Measurements from ENCODE around the gene ZBTB38. TPM values are rescaled to one million over a fixed set of nuclear protein-coding genes. Genes with fewer than 3 reads are reported as not detected.

Gene ZBTB38
- total RNA-seq, 3 donors from 2014 or later (not counting 1 experiment from before 2014, with no cell fraction given) = 40.3 to 68.3 (median 56.7) TPM

GRCh38 chr3:141382571-141382970, 14.3 kb downstream of the ZBTB38 start:
- no peak overlapping the region for H3K4me3 ChIP-seq (ENCODE audit: low read length)
- H3K36me3 ChIP-seq (ENCODE audit: control insufficient read depth, insufficient read depth, low read length) = no peaks in the 10 kb centered on the region
- Mint-ChIP-seq H3K9me3 (no peaks in the 10 kb centered on the region), H3K36me3 (no peaks in the 10 kb centered on the region), H3K4me3 (no peak overlapping the region), H3K27me3 (ENCODE audit: low read depth in 2 of 2) (peaks cover 7 to 15% of the 10 kb centered on the region in 2 donors), H3K27ac (no peak overlapping the region), H3K4me1 (peaks cover 0 to 10% of the 10 kb centered on the region in 2 donors)
- DNase-seq = no peak
- no peaks in the 10 kb centered on the region for H3K9me3 ChIP-seq (ENCODE audit: control insufficient read depth, insufficient read depth, low read length)
- peaks cover 8% of the 10 kb centered on the region for H3K4me1 ChIP-seq (ENCODE audit: control insufficient read depth, insufficient read depth, low read length)
- no peak for TF ChIP-seq CTCF (IDR thresholded peaks at IDR 0.05)
- intact Hi-C loops (cut with micrococcal nuclease) = no loop called here
- 97% methylated on average over 2 of the region's 2 CpGs for WGBS (ENCODE audit: insufficient coverage)
- no peaks in the 10 kb centered on the region for H3K27me3 ChIP-seq (ENCODE audit: control insufficient read depth, insufficient read depth, low read length)
- H3K27ac ChIP-seq (ENCODE audit: low read length) = no peak overlapping the region
- ATAC-seq = no peak

GRCh38 chr3:141383555-141384129, 15.3 kb downstream of the ZBTB38 start:
- no peak for TF ChIP-seq CTCF (IDR thresholded peaks at IDR 0.05)
- Histone ChIP-seq H3K36me3 (ENCODE audit: control insufficient read depth, insufficient read depth, low read length) (no peaks in the 10 kb centered on the region), H3K27ac (ENCODE audit: low read length) (no peak overlapping the region), H3K4me1 (ENCODE audit: control insufficient read depth, insufficient read depth, low read length) (peaks cover 8% of the 10 kb centered on the region), H3K27me3 (ENCODE audit: control insufficient read depth, insufficient read depth, low read length) (no peaks in the 10 kb centered on the region), H3K9me3 (ENCODE audit: control insufficient read depth, insufficient read depth, low read length) (no peaks in the 10 kb centered on the region), H3K4me3 (ENCODE audit: low read length) (no peak overlapping the region)
- DNase-seq (no peak), ATAC-seq (no peak)
- no peaks in the 10 kb centered on the region for H3K9me3 Mint-ChIP-seq
- no peak overlapping the region for H3K27ac Mint-ChIP-seq
- peaks cover under 1 to 10% of the 10 kb centered on the region in 2 donors for H3K4me1 Mint-ChIP-seq
- intact Hi-C loops (cut with micrococcal nuclease) = no loop called here
- H3K4me3 Mint-ChIP-seq = no peak overlapping the region
- H3K27me3 Mint-ChIP-seq (ENCODE audit: low read depth in 2 of 2) = peaks cover 7 to 15% of the 10 kb centered on the region in 2 donors
- no peaks in the 10 kb centered on the region for H3K36me3 Mint-ChIP-seq
- 44% methylated on average over 14 of the region's 14 CpGs for WGBS (ENCODE audit: insufficient coverage)

- no peaks in the 10 kb centered on the region for H3K9me3 ChIP-seq (ENCODE audit: control insufficient read depth, insufficient read depth, low read length)
- no peak for ATAC-seq
- no peak for TF ChIP-seq CTCF (IDR thresholded peaks at IDR 0.05)
- intact Hi-C loops (cut with micrococcal nuclease) = no loop called here
- DNase-seq = no peak
- 83% methylated on average over 4 of the region's 4 CpGs for WGBS (ENCODE audit: insufficient coverage)
- Mint-ChIP-seq H3K4me3 (no peak overlapping the region), H3K9me3 (no peaks in the 10 kb centered on the region), H3K36me3 (no peaks in the 10 kb centered on the region), H3K4me1 (peaks cover 5 to 8% of the 10 kb centered on the region in 2 donors), H3K27me3 (ENCODE audit: low read depth in 2 of 2) (peaks cover 7 to 15% of the 10 kb centered on the region in 2 donors), H3K27ac (no peak overlapping the region)
- H3K4me1 ChIP-seq (ENCODE audit: control insufficient read depth, insufficient read depth, low read length) = peaks cover 3% of the 10 kb centered on the region
- no peaks in the 10 kb centered on the region for H3K27me3 ChIP-seq (ENCODE audit: control insufficient read depth, insufficient read depth, low read length)
- no peaks in the 10 kb centered on the region for H3K36me3 ChIP-seq (ENCODE audit: control insufficient read depth, insufficient read depth, low read length)
- H3K27ac ChIP-seq (ENCODE audit: low read length) = no peak overlapping the region
- H3K4me3 ChIP-seq (ENCODE audit: low read length) = no peak overlapping the region
Measured at GRCh38 chr3:141384157-141384556, 15.9 kb downstream of the ZBTB38 start.

- WGBS (ENCODE audit: insufficient coverage) = 99% methylated on average over 5 of the region's 5 CpGs
- H3K36me3 Mint-ChIP-seq = no peaks in the 10 kb centered on the region
- H3K9me3 ChIP-seq (ENCODE audit: control insufficient read depth, insufficient read depth, low read length) = no peaks in the 10 kb centered on the region
- no peak overlapping the region for H3K27ac Mint-ChIP-seq
- no peaks in the 10 kb centered on the region for H3K4me1 ChIP-seq (ENCODE audit: control insufficient read depth, insufficient read depth, low read length)
- H3K27ac ChIP-seq (ENCODE audit: low read length) = no peak overlapping the region
- no peak for DNase-seq
- TF ChIP-seq CTCF (IDR thresholded peaks at IDR 0.05) = no peak
- H3K4me3 Mint-ChIP-seq = no peak overlapping the region
- no peaks in the 10 kb centered on the region for H3K9me3 Mint-ChIP-seq
- peaks cover 4 to 5% of the 10 kb centered on the region in 2 donors for H3K4me1 Mint-ChIP-seq
- no peaks in the 10 kb centered on the region for H3K27me3 ChIP-seq (ENCODE audit: control insufficient read depth, insufficient read depth, low read length)
- ATAC-seq = no peak
- H3K36me3 ChIP-seq (ENCODE audit: control insufficient read depth, insufficient read depth, low read length) = no peaks in the 10 kb centered on the region
- intact Hi-C loops (cut with micrococcal nuclease) = no loop called here
- H3K27me3 Mint-ChIP-seq (ENCODE audit: low read depth in 2 of 2) = peaks cover 7 to 15% of the 10 kb centered on the region in 2 donors
- H3K4me3 ChIP-seq (ENCODE audit: low read length) = no peak overlapping the region
Measured at GRCh38 chr3:141384575-141384974, 16.3 kb downstream of the ZBTB38 start.

Data from natural killer cell (primary cell).